Neural crest cell (in vitro differentiated cells): ENCODE results near the gene HOXC13. TPM values are rescaled to one million over a fixed set of nuclear protein-coding genes. Genes with fewer than 3 reads are reported as not detected.

Experiments
- DNase-seq: peaks from one replicate; pipeline ENCODE4 v3.0.0; 2021; ENCODE audit warnings: low read depth, mixed read lengths, low spot score
- H3K27ac Mint-ChIP-seq: one replicate; pipeline ENCODE4 v1.8.0; 2021; ENCODE audit warnings: mild to moderate bottlenecking, mixed read lengths; ENCODE audit not compliant: unreplicated experiment
- H3K27me3 Mint-ChIP-seq: 2 replicates; pipeline ENCODE4 v1.8.0; 2021; ENCODE audit warnings: low read depth, mild to moderate bottlenecking, mixed read lengths
- H3K36me3 Mint-ChIP-seq: 2 replicates; pipeline ENCODE4 v1.8.0; 2021; ENCODE audit warnings: low read depth, mild to moderate bottlenecking, mixed read lengths
- H3K4me1 Mint-ChIP-seq: 2 replicates; pipeline ENCODE4 v1.8.0; 2021; ENCODE audit warnings: mixed read lengths
- H3K4me3 Mint-ChIP-seq: one replicate; pipeline ENCODE4 v1.8.0; 2021; ENCODE audit warnings: mild to moderate bottlenecking, mixed read lengths
- H3K9me3 Mint-ChIP-seq: 2 replicates; pipeline ENCODE4 v1.8.0; 2021; ENCODE audit warnings: mixed read lengths
- CTCF ChIP-seq: fragments of 200-600 bp; sonication (generic); conservative IDR thresholded peaks from 2 replicates; pipeline ENCODE4 v1.5.0; 2021; ENCODE audit warnings: antibody characterized with exemption, mild to moderate bottlenecking
- total RNA-seq: library from RNA; stranded (reverse); gene quantifications from 2 replicates; pipeline ENCODE4 v1.2.1, GENCODE V29; 2021

HOXC13 gene
- total RNA-seq, 1 donor from 2014 or later, result not detected

DNA sequence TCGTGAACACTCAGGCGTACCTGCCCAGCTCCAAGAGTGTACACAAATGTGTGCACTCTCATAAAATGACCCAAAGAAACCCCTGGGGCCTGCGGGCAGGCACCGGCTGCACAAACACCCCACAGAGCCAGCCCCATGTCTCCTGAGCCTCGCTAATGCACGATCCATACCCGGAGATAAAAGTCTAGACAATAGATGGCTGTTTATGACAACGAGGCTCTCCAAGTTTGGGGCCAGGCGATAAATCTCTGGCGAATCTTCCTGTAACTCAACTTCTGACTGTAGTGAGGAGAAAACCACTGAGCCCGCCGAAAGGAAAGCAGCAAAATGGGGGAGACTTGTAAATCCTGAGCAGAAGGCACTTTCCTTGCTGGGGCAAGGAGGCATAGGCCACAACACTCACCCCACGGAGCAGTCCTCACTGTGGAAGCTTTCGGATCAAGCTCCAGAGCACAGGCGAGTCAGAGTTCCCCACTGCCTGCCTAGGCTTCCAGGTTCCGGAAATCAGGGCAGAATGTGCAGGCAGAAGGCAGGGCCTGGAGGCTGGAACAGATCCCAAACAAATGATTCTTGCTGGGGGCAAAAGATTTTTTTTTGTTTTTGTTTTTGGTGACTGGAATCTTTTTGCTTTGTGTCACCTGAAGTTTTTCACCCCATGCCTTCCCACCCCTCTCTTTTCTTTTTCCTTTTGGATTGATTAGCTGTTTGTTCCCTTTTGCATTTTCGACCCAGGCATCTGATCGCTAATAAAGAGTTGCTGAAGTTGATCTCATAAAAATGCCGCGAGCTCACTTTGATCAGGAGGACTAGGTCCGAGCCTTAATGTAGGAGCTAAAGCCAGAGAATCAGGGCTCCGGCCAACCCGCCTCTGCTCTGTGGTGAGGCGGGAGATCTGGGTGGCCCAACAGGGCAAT, 29.8 kb downstream of the HOXC13 start:
- no peak for TF ChIP-seq CTCF
- no peak for DNase-seq
- no peak overlapping the region for H3K4me3 Mint-ChIP-seq
- peaks cover 5% of the 10 kb centered on the region for H3K36me3 Mint-ChIP-seq
- H3K9me3 Mint-ChIP-seq, result no peaks in the 10 kb centered on the region
- no peak overlapping the region for H3K27ac Mint-ChIP-seq
- H3K27me3 Mint-ChIP-seq, result peaks cover 100% of the 10 kb centered on the region
- H3K4me1 Mint-ChIP-seq, result no peaks in the 10 kb centered on the region

DNA sequence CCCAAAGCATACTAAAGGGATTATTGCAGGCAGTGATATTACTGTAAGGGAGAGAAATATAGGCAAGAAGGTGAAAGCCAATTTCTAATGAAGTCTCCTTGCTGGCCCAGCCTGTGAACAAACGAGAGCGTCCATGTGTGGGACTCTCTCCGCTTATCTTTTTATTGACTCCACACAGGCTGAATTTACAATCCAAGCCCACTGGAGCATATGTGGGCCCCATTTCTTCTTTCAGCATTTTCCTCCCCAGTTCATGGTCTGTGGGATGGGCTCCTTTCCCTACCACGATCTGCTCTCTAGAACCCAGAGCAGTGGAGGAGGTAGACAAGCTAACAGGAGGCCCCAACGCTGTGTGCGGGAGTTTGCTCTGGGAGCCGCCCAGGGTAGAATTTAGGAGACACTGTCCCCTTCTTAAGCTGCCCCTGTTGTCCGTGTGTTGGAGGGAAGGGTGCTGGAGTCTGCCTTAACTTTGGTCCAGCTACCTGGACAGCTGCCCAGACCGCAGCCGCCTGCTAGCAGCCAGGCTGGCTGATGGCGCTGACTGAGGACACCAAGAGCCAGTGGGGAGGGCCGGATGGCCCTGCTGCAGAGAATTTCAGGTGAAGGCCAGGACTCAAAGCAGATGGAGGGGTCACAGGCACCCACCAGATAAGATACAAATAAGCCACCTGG, 31.1 kb downstream of the HOXC13 start:
- Mint-ChIP-seq H3K27ac (no peak overlapping the region), H3K4me1 (no peaks in the 10 kb centered on the region), H3K9me3 (no peaks in the 10 kb centered on the region), H3K36me3 (peaks cover 5% of the 10 kb centered on the region), H3K4me3 (no peak overlapping the region), H3K27me3 (peaks cover 98% of the 10 kb centered on the region)
- DNase-seq, result no peak
- TF ChIP-seq CTCF, result no peak

DNA sequence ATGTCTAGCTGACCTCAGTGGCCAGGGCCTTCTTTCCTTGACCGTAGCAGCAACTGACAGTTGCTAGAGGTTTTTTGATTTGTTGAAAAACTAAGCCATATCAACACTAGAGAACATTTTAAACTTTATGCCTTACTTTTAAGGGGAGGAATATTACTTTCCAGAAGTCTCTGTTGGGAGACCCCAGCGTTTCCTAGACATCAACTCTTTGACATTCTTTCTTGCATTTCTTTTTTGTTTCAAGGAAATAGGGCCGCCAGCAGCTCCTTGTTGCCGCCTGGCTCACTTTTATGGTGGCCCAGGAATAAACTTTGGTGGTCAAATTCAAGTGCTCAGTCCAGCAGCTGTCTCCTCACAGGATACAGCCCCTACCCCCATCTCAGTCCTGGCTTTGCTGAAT, 31.8 kb downstream of the HOXC13 start:
- no peaks in the 10 kb centered on the region for H3K9me3 Mint-ChIP-seq
- no peak overlapping the region for H3K4me3 Mint-ChIP-seq
- H3K36me3 Mint-ChIP-seq, result peaks cover 5% of the 10 kb centered on the region
- DNase-seq, result no peak
- H3K4me1 Mint-ChIP-seq, result no peaks in the 10 kb centered on the region
- H3K27ac Mint-ChIP-seq, result no peak overlapping the region
- TF ChIP-seq CTCF, result no peak
- peaks cover 98% of the 10 kb centered on the region for H3K27me3 Mint-ChIP-seq

DNA sequence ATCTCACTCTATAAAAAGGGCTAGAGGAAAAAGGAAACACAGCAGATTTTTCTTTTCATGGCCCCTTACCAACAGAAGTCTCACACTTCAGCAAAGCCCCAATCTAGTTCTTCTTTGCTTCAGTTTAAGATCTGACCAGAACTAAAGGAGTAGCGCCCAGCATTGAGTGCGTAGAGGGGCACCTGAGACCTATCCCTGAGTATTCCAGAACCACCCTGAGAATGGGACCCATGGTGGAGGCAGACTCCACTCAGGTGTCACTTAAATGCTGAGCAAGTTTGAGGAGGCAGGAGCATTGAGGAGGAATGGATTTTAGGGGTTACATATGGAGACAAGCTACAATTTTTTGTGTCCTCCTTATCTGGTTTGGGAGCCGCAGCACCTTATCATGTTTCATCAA, 32.5 kb downstream of the HOXC13 start:
- no peaks in the 10 kb centered on the region for H3K4me1 Mint-ChIP-seq
- DNase-seq, result no peak
- H3K9me3 Mint-ChIP-seq, result no peaks in the 10 kb centered on the region
- H3K4me3 Mint-ChIP-seq, result no peak overlapping the region
- H3K27me3 Mint-ChIP-seq, result peaks cover 98% of the 10 kb centered on the region
- TF ChIP-seq CTCF, result no peak
- no peak overlapping the region for H3K27ac Mint-ChIP-seq
- H3K36me3 Mint-ChIP-seq, result peaks cover 7% of the 10 kb centered on the region

DNA sequence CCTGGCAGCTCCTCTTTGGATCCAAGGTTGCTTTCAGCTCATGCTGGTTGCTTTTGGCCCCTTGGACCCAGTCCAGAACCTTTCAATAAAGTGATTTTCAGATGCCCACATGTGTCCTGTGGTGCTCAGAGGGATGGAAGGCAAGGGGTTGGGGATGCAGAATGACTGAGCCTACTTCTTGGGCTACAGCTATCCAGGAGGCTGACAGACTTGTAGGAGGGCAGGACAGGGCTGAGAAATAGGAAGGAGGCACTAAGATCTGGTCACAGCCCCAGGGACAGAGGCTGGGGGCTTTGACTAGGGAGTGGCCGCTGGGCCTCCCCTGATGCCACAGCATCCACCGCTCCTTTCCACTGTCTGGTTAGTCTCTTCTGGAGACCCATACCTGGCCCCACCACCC, 33.1 kb downstream of the HOXC13 start:
- H3K9me3 Mint-ChIP-seq, result no peaks in the 10 kb centered on the region
- H3K4me1 Mint-ChIP-seq, result no peaks in the 10 kb centered on the region
- H3K4me3 Mint-ChIP-seq, result no peak overlapping the region
- TF ChIP-seq CTCF, result no peak
- peaks cover 98% of the 10 kb centered on the region for H3K27me3 Mint-ChIP-seq
- H3K27ac Mint-ChIP-seq, result no peak overlapping the region
- H3K36me3 Mint-ChIP-seq, result peaks cover 7% of the 10 kb centered on the region
- DNase-seq, result no peak
